Neuronal stem cell (in vitro differentiated cells): ENCODE data around the gene IBTK. TPM values are rescaled to one million over a fixed set of nuclear protein-coding genes. Genes with fewer than 3 reads are reported as not detected.

Experiments
- DNase-seq: peaks from one replicate; pipeline ENCODE4 v3.0.0-alpha.2; 2013; ENCODE audit warnings: low spot score
- H2AFZ ChIP-seq: one replicate; pipeline ENCODE4 v1.6.1; 2013; ENCODE audit warnings: mild to moderate bottlenecking, low read length, inconsistent platforms
- H2AK5ac ChIP-seq: 2 replicates; pipeline ENCODE4 v1.6.1; 2013; ENCODE audit warnings: low read depth, mild to moderate bottlenecking, inconsistent platforms, low read length, moderate library complexity, mixed read lengths
- H2BK120ac ChIP-seq: 2 replicates; pipeline ENCODE4 v1.6.1; 2013; ENCODE audit warnings: low read depth, mild to moderate bottlenecking, inconsistent platforms, low read length, moderate library complexity, mixed read lengths
- H2BK12ac ChIP-seq: one replicate; pipeline ENCODE4 v1.6.1; 2013; ENCODE audit warnings: low read length, inconsistent platforms
- H2BK15ac ChIP-seq: 2 replicates; pipeline ENCODE4 v1.6.1; 2013; ENCODE audit warnings: mild to moderate bottlenecking, low read length, inconsistent platforms, mixed read lengths
- H2BK5ac ChIP-seq: one replicate; pipeline ENCODE4 v1.6.1; 2013; ENCODE audit warnings: inconsistent platforms, mild to moderate bottlenecking, low read length, moderate library complexity
- H3K14ac ChIP-seq: one replicate; pipeline ENCODE4 v1.6.1; 2013; ENCODE audit warnings: low read length, inconsistent platforms
- H3K18ac ChIP-seq: 2 replicates; pipeline ENCODE4 v1.6.1; 2013; ENCODE audit warnings: low read length, inconsistent platforms
- H3K23ac ChIP-seq: 2 replicates; pipeline ENCODE4 v1.6.1; 2013; ENCODE audit warnings: low read depth, mild to moderate bottlenecking, mixed read lengths, low read length, inconsistent platforms; ENCODE audit not compliant: poor library complexity
- H3K27ac ChIP-seq: replicated peaks from 3 replicates; pipeline ENCODE4 v1.5.1; 2013; ENCODE audit warnings: low read length, inconsistent platforms
- H3K27me3 ChIP-seq, 3 experiments: 2 replicates each; pipeline ENCODE4 v1.6.1; 2013; ENCODE audit warnings: low read length in 3 of 3, mild to moderate bottlenecking in 2 of 3, inconsistent platforms in 1 of 3, low read depth in 1 of 3, mixed read lengths in 1 of 3, moderate library complexity in 1 of 3; ENCODE audit not compliant: control insufficient read depth in 3 of 3, insufficient read depth in 3 of 3
- H3K36me3 ChIP-seq, 2 donors: replicated peaks in 1 of 2; 2 replicates each; pipeline ENCODE4 v1.6.1; 2013; ENCODE audit warnings: low read length in 2 of 2; ENCODE audit not compliant: control insufficient read depth in 2 of 2, insufficient read depth in 2 of 2
- H3K4ac ChIP-seq: 2 replicates; pipeline ENCODE4 v1.6.1; 2013; ENCODE audit warnings: inconsistent platforms, mild to moderate bottlenecking, low read length, moderate library complexity
- H3K4me1 ChIP-seq, 2 donors: 1 replicate in 1 of 2; 2 replicates in 1 of 2; pipeline ENCODE4 v1.6.1; 2013; ENCODE audit warnings: low read length in 2 of 2, low read depth in 1 of 2; ENCODE audit not compliant: control insufficient read depth in 2 of 2, insufficient read depth in 1 of 2
- H3K4me2 ChIP-seq: one replicate; pipeline ENCODE4 v1.6.1; 2013; ENCODE audit warnings: mild to moderate bottlenecking, low read length, inconsistent platforms; ENCODE audit not compliant: insufficient read depth, poor library complexity, severe bottlenecking
- H3K4me3 ChIP-seq, 2 donors: 2 replicates each; pipeline ENCODE4 v1.5.1; 2013; ENCODE audit warnings: low read length in 2 of 2, mild to moderate bottlenecking in 2 of 2, inconsistent platforms in 1 of 2, moderate library complexity in 1 of 2
- H3K79me1 ChIP-seq: one replicate; pipeline ENCODE4 v1.6.1; 2013; ENCODE audit warnings: low read depth, mild to moderate bottlenecking, inconsistent platforms, low read length, moderate library complexity
- H3K9ac ChIP-seq: one replicate; pipeline ENCODE4 v1.6.1; 2013; ENCODE audit warnings: mild to moderate bottlenecking, low read depth, low read length, inconsistent platforms; ENCODE audit not compliant: poor library complexity
- H3K9me3 ChIP-seq, 2 donors: replicated peaks in 1 of 2; 2 replicates each; pipeline versions ENCODE3 to v1.6.1; 2013; ENCODE audit warnings: low read length in 2 of 2, mild to moderate bottlenecking in 2 of 2, inconsistent platforms in 1 of 2, low read depth in 1 of 2, mixed read lengths in 1 of 2, moderate library complexity in 1 of 2; ENCODE audit not compliant: control insufficient read depth in 2 of 2, insufficient read depth in 1 of 2
- H4K8ac ChIP-seq: one replicate; pipeline ENCODE4 v1.6.1; 2013; ENCODE audit warnings: low read depth, mild to moderate bottlenecking, inconsistent platforms, low read length, moderate library complexity
- H4K91ac ChIP-seq: one replicate; pipeline ENCODE4 v1.6.1; 2013; ENCODE audit warnings: low read length, low read depth, mild to moderate bottlenecking, inconsistent platforms; ENCODE audit not compliant: poor library complexity
- WGBS, 2 donors: extraction: QIAGEN DNeasy Blood & Tissue Kit; methylation state at CpG; one replicate each; pipeline ENCODE4 v1.1.7; 2013; ENCODE audit warnings: missing lambda C conversion rate in 2 of 2, mixed read lengths in 1 of 2; ENCODE audit not compliant: insufficient read length in 2 of 2, insufficient replicate concordance in 1 of 2; ENCODE audit errors: extremely low coverage in 2 of 2; 5-methylcytosine and 5-hydroxymethylcytosine counted together
- small RNA-seq: library from polyadenylated mRNA; stranded (forward); fragments of <200 nt; extraction: miRNeasy Mini kit (QIAGEN cat#:217004); gene quantifications from one replicate; pipeline ENCODE3, GENCODE V24; 2013; ENCODE audit not compliant: insufficient read depth

The IBTK gene

GRCh38 chr6:82123632-82124031 is 123.9 kb downstream of the IBTK start:
- no peak overlapping the region for H2BK12ac ChIP-seq
- no peak overlapping the region for H3K9ac ChIP-seq
- no peak overlapping the region for H2AFZ ChIP-seq
- H2BK15ac ChIP-seq: no peak overlapping the region
- WGBS, 2 donors: no CpG with 5 or more reads among the region's 7 CpGs
- H3K4me3 ChIP-seq: no peak overlapping the region
- no peak for DNase-seq
- H2AK5ac ChIP-seq: no peak overlapping the region
- H3K79me1 ChIP-seq: no peaks in the 10 kb centered on the region
- H2BK5ac ChIP-seq: no peak overlapping the region
- no peaks in the 10 kb centered on the region for H3K9me3 ChIP-seq
- H3K27me3 ChIP-seq: no peaks in the 10 kb centered on the region
- no peak overlapping the region for H4K8ac ChIP-seq
- H3K27ac ChIP-seq: no peak overlapping the region
- no peak overlapping the region for H3K14ac ChIP-seq
- H3K4ac ChIP-seq: no peak overlapping the region
- H3K4me1 ChIP-seq: no peaks in the 10 kb centered on the region
- H3K23ac ChIP-seq: no peak overlapping the region
- no peak overlapping the region for H3K18ac ChIP-seq
- H3K4me2 ChIP-seq: no peak overlapping the region
- no peak overlapping the region for H4K91ac ChIP-seq
- H3K36me3 ChIP-seq: no peaks in the 10 kb centered on the region
- no peak overlapping the region for H2BK120ac ChIP-seq

Small RNAs within 50 kb of the gene (small RNA-seq; reads per million reads assigned to genes)
- not detected for gene RNU6-130P
